Osteoblast (primary cell): ENCODE data around the gene CAMK1G. TPM values are rescaled to one million over a fixed set of nuclear protein-coding genes. Genes with fewer than 3 reads are reported as not detected.

Source experiments
- DNase-seq: peaks from one replicate; pipeline ENCODE4 v3.0.0; 2011; ENCODE audit warnings: low spot score, mixed read lengths; ENCODE audit not compliant: insufficient read length; ENCODE audit errors: missing footprints
- H2AFZ ChIP-seq: 2 replicates; pipeline ENCODE4 v1.6.0; 2011; ENCODE audit warnings: mild to moderate bottlenecking, low read length
- H3K27ac ChIP-seq: 2 replicates; pipeline ENCODE4 v1.5.1; 2011; ENCODE audit warnings: mild to moderate bottlenecking, low read depth, low read length, moderate library complexity
- H3K27me3 ChIP-seq: 2 replicates; pipeline ENCODE4 v1.6.0; 2012; ENCODE audit warnings: mild to moderate bottlenecking, control low read depth, inconsistent platforms, low read length, moderate library complexity; ENCODE audit not compliant: insufficient read depth
- H3K36me3 ChIP-seq: 2 replicates; pipeline ENCODE4 v1.5.1; 2011; ENCODE audit warnings: mild to moderate bottlenecking, low read length, control low read depth, moderate library complexity; ENCODE audit not compliant: insufficient read depth
- H3K4me1 ChIP-seq: 2 replicates; pipeline ENCODE4 v1.5.1; 2011; ENCODE audit warnings: mild to moderate bottlenecking, low read length, control low read depth, moderate library complexity; ENCODE audit not compliant: insufficient read depth
- H3K4me2 ChIP-seq: 2 replicates; pipeline ENCODE4 v1.6.0; 2011; ENCODE audit warnings: mild to moderate bottlenecking, low read length; ENCODE audit not compliant: insufficient read depth
- H3K4me3 ChIP-seq: fragments of 200-600 bp; sonication (generic); 3 replicates; pipeline ENCODE4 v1.5.1; 2012; ENCODE audit warnings: mild to moderate bottlenecking, low read length, inconsistent platforms; ENCODE audit not compliant: insufficient read depth
- H3K79me2 ChIP-seq: 2 replicates; pipeline ENCODE4 v1.6.0; 2012; ENCODE audit warnings: mild to moderate bottlenecking, low read length, control low read depth, inconsistent platforms; ENCODE audit not compliant: insufficient read depth
- H3K9me3 ChIP-seq: 2 replicates; pipeline ENCODE4 v1.5.1; 2011; ENCODE audit warnings: low read depth, low read length, control low read depth
- H4K20me1 ChIP-seq: 2 replicates; pipeline ENCODE4 v1.6.0; 2012; ENCODE audit warnings: mild to moderate bottlenecking, low read length, control low read depth; ENCODE audit not compliant: insufficient read depth
- total RNA-seq: library from RNA; depleted of rRNA; stranded (reverse); fragments of >200 nt; gene quantifications from 2 replicates; pipeline ENCODE4 v1.2.3, GENCODE V29; 2012
- TF ChIP-seq, protein P1 (sequence below): IDR thresholded peaks from 2 replicates; pipeline ENCODE4 v1.5.1; 2011; ENCODE audit warnings: mild to moderate bottlenecking, low read depth, low read length, moderate library complexity; ENCODE audit errors: extremely low read depth

CAMK1G gene
- total RNA-seq, 1 donor = 0.72 TPM

DNA sequence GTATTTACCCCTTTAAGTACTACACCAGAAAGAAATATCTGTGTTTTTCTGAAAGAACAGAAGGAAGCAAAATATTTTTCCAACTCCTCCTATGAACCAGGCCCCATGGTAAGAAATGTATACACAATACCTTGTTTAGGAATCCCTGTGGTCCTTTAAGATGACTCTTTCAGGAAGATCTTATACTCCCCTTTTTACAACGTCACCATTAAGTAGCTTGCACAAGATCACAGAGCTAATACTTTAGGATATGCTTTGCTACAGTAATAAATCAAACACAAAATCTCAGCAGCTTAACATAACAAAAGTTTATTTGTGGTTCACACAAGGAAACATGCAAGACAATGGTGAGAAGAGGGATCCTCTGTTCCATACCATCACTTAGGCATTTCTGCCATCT is 77.6 kb downstream of the CAMK1G start:
- Histone ChIP-seq H3K27me3 (no peaks in the 10 kb centered on the region), H2AFZ (no peak overlapping the region), H3K36me3 (no peaks in the 10 kb centered on the region), H3K27ac (no peak overlapping the region), H3K4me3 (no peak overlapping the region), H4K20me1 (no peaks in the 10 kb centered on the region), H3K4me2 (no peak overlapping the region), H3K79me2 (no peaks in the 10 kb centered on the region), H3K4me1 (peaks cover 13% of the 10 kb centered on the region), H3K9me3 (no peaks in the 10 kb centered on the region)
- TF ChIP-seq, protein P1, sequence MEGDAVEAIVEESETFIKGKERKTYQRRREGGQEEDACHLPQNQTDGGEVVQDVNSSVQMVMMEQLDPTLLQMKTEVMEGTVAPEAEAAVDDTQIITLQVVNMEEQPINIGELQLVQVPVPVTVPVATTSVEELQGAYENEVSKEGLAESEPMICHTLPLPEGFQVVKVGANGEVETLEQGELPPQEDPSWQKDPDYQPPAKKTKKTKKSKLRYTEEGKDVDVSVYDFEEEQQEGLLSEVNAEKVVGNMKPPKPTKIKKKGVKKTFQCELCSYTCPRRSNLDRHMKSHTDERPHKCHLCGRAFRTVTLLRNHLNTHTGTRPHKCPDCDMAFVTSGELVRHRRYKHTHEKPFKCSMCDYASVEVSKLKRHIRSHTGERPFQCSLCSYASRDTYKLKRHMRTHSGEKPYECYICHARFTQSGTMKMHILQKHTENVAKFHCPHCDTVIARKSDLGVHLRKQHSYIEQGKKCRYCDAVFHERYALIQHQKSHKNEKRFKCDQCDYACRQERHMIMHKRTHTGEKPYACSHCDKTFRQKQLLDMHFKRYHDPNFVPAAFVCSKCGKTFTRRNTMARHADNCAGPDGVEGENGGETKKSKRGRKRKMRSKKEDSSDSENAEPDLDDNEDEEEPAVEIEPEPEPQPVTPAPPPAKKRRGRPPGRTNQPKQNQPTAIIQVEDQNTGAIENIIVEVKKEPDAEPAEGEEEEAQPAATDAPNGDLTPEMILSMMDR = no peak
- DNase-seq = no peak

DNA sequence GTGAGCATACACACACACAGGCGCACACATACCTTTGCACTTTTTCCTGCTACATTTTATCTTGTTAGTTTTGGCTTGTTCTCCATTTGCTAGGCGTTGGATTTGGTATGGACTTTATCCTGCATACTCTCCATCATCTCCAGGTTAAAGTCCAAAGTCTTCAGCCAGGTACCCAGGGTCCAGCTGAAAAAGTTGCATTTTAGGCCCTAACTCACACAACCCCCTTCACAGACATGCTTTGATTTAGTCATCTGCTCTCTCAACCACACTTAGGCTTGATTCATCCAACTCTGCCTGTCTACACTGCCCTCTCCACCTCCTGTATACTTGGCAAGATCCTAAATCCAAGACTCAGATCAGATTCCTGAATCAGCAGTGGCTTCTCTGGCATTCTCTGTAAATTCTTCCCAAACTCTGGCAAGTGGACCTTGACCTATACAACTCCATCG is 79.4 kb downstream of the CAMK1G start:
- Histone ChIP-seq H3K27me3 (no peaks in the 10 kb centered on the region), H3K79me2 (no peaks in the 10 kb centered on the region), H3K36me3 (no peaks in the 10 kb centered on the region), H3K4me1 (peaks cover 13% of the 10 kb centered on the region), H3K4me3 (no peak overlapping the region), H4K20me1 (no peaks in the 10 kb centered on the region), H3K4me2 (no peak overlapping the region), H2AFZ (no peak overlapping the region), H3K27ac (no peak overlapping the region), H3K9me3 (no peaks in the 10 kb centered on the region)
- DNase-seq = peak; percentile 73
- TF ChIP-seq, protein P1 = no peak

Other genes with a start within 250 kb of the CAMK1G start
- 5.4 and 9.7 TPM in 2 replicates for gene LAMB3, start 68.7 kb downstream of the CAMK1G start, total RNA-seq
- 10.5 and 11.2 TPM in 2 replicates for gene G0S2, start 91.7 kb downstream of the CAMK1G start, total RNA-seq
- 0.88 and 1.8 TPM in 2 replicates for gene HSD11B1, start 121.1 kb downstream of the CAMK1G start, total RNA-seq
- not detected in 2 replicates for gene TRAF3IP3, start 172.3 kb downstream of the CAMK1G start, total RNA-seq
- gene C1orf74, start 200.8 kb downstream of the CAMK1G start, total RNA-seq = 2.5 and 3.5 TPM in 2 replicates
- gene IRF6, start 222.4 kb downstream of the CAMK1G start, total RNA-seq = under 0.01 and 0.72 TPM in 2 replicates
- 22.1 and 24.5 TPM in 2 replicates for gene UTP25, start 244.3 kb downstream of the CAMK1G start, total RNA-seq